ENCODE results near the gene PDK1.

PDK1 gene

GRCh38 chr2:172600557-172601008, 44.7 kb downstream of the PDK1 start:
- no peak for FAIRE-seq

GRCh38 chr2:172606285-172606684, 50.4 kb downstream of the PDK1 start:
- FAIRE-seq, result no peak

GRCh38 chr2:172607379-172607928, 51.6 kb downstream of the PDK1 start:
- FAIRE-seq, result no peak

GRCh38 chr2:172609488-172609887, 53.6 kb downstream of the PDK1 start:
- FAIRE-seq, result no peak

- FAIRE-seq, result no peak
These were observed 56.2 kb downstream of the PDK1 start for GRCh38 chr2:172612051-172612450.

- FAIRE-seq, result no peak
These were observed 57.1 kb downstream of the PDK1 start for GRCh38 chr2:172613040-172613439.

GRCh38 chr2:172613615-172614231, 57.8 kb downstream of the PDK1 start:
- no peak for FAIRE-seq

GRCh38 chr2:172614932-172615331, 59.0 kb downstream of the PDK1 start:
- no peak for FAIRE-seq

GRCh38 chr2:172615727-172616261, 59.9 kb downstream of the PDK1 start:
- no peak for FAIRE-seq

- no peak for FAIRE-seq
These were observed 61.2 kb downstream of the PDK1 start for GRCh38 chr2:172617115-172617514.

- FAIRE-seq, result no peak
These were observed 67.5 kb downstream of the PDK1 start for GRCh38 chr2:172623249-172623965.

- FAIRE-seq, result no peak
These were observed 69.1 kb downstream of the PDK1 start for GRCh38 chr2:172624996-172625395.

- FAIRE-seq, result no peak
These were observed 71.3 kb downstream of the PDK1 start for GRCh38 chr2:172627181-172627580.

- FAIRE-seq, result no peak
These were observed 72.2 kb downstream of the PDK1 start for GRCh38 chr2:172628085-172628484.

- no peak for FAIRE-seq
These were observed 73.7 kb downstream of the PDK1 start for GRCh38 chr2:172629586-172629985.

GRCh38 chr2:172630181-172630580, 74.3 kb downstream of the PDK1 start:
- FAIRE-seq, result no peak

- FAIRE-seq, result no peak
These were observed 78.6 kb downstream of the PDK1 start for GRCh38 chr2:172634477-172634876.

GRCh38 chr2:172635548-172635947, 79.7 kb downstream of the PDK1 start:
- no peak for FAIRE-seq

GRCh38 chr2:172639256-172639655, 83.4 kb downstream of the PDK1 start:
- FAIRE-seq, result no peak

- no peak for FAIRE-seq
These were observed 83.9 kb downstream of the PDK1 start for GRCh38 chr2:172639823-172640222.

GRCh38 chr2:172640389-172640788, 84.5 kb downstream of the PDK1 start:
- peak; percentile 41 for FAIRE-seq

GRCh38 chr2:172642301-172643020, 86.6 kb downstream of the PDK1 start:
- FAIRE-seq, result no peak

- no peak for FAIRE-seq
These were observed 87.3 kb downstream of the PDK1 start for GRCh38 chr2:172643142-172643541.

Data from islet of Langerhans (tissue), 1 donor.